Muscle of arm (tissue), 12 donors: ENCODE data around the gene LMOD3. TPM values are rescaled to one million over a fixed set of nuclear protein-coding genes. Genes with fewer than 3 reads are reported as not detected.

Experiments
- DNase-seq: peaks from one replicate; pipeline ENCODE4 v3.0.0-alpha.2; 2013
- polyA plus RNA-seq, 12 donors: library from polyadenylated mRNA; unstranded; fragments of 120-200 nt; gene quantifications; one replicate each; pipeline ENCODE4 v1.2.1, GENCODE V29; 2013; ENCODE audit not compliant: insufficient read length in 12 of 12

Gene LMOD3
- polyA plus RNA-seq, 12 donors, result 79.6 to 211 (median 176) TPM; not detected in 1

GRCh38 chr3:69063636-69064035, 58.8 kb downstream of the LMOD3 start:
- no peak for DNase-seq

GRCh38 chr3:69059688-69060087, 62.7 kb downstream of the LMOD3 start:
- no peak for DNase-seq

GRCh38 chr3:69058947-69059224, 63.5 kb downstream of the LMOD3 start:
- DNase-seq, result no peak

- no peak for DNase-seq
Observed at GRCh38 chr3:69058180-69058946, 64.0 kb downstream of the LMOD3 start.

Other genes starting within 250 kb of the LMOD3 start
- 1 to 10 TPM in 3 of 12 donors, under 1 TPM in 7, not detected in 2; 0.23 to 2.2 (median 0.96) TPM for gene TAFA4, start 190.0 kb downstream of the LMOD3 start, polyA plus RNA-seq
- 10 to 100 TPM in 11 of 12 donors, not detected in 1; 15.4 to 30.1 (median 20.2) TPM for gene EOGT, start 108.9 kb downstream of the LMOD3 start, polyA plus RNA-seq
- 10 to 100 TPM in 11 of 12 donors, not detected in 1; 23.8 to 36.7 (median 28.0) TPM for gene TMF1, start 70.3 kb downstream of the LMOD3 start, polyA plus RNA-seq
- 10 to 100 TPM in 11 of 12 donors, not detected in 1; 37.4 to 71.6 (median 54.2) TPM for gene UBA3, start 42.2 kb downstream of the LMOD3 start, polyA plus RNA-seq
- 100 to 1,000 TPM in 10 of 12 donors, 10 to 100 TPM in 1, not detected in 1; 75.8 to 167 (median 137) TPM for gene ARL6IP5, start 37.7 kb downstream of the LMOD3 start, polyA plus RNA-seq